ENCODE results near the gene PHF20.

DNA sequence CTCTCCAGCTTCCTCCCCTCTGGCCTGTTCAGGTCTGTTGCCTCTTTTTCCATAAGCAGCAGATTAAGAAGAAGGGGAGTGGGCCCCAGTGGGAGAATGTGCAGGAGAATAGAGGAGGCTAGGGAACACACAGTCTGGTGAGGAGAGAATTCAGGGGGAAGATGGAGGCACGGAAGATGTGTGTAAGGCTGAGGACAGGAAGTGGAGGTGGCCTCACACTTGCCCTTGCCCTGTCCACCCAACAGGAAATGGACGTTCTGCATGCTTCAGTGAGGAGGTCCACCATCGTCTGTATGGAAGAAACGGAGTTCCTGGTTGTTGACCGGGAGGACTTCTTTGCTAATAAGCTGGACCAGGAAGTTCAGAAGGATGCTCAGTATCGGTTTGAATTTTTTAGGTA lies 212.6 kb downstream of the PHF20 start:
- no peak for TF ChIP-seq POLR2A (IDR thresholded peaks at IDR 0.05)
- TF ChIP-seq, protein P1, sequence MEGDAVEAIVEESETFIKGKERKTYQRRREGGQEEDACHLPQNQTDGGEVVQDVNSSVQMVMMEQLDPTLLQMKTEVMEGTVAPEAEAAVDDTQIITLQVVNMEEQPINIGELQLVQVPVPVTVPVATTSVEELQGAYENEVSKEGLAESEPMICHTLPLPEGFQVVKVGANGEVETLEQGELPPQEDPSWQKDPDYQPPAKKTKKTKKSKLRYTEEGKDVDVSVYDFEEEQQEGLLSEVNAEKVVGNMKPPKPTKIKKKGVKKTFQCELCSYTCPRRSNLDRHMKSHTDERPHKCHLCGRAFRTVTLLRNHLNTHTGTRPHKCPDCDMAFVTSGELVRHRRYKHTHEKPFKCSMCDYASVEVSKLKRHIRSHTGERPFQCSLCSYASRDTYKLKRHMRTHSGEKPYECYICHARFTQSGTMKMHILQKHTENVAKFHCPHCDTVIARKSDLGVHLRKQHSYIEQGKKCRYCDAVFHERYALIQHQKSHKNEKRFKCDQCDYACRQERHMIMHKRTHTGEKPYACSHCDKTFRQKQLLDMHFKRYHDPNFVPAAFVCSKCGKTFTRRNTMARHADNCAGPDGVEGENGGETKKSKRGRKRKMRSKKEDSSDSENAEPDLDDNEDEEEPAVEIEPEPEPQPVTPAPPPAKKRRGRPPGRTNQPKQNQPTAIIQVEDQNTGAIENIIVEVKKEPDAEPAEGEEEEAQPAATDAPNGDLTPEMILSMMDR (IDR thresholded peaks at IDR 0.05): no peak
